K562 (cell line): ENCODE measurements around the gene C1orf198. TPM values are rescaled to one million over a fixed set of nuclear protein-coding genes. Genes with fewer than 3 reads are reported as not detected.

Source experiments
- CUX1 ChIP-seq: fragments of 200-800 bp; sonication (Bioruptor generic); IDR thresholded peaks from 2 replicates; pipeline ENCODE4 v1.6.1; 2016; ENCODE audit warnings: missing genetic modification characterization, missing compliant biosample characterization
- ERF ChIP-seq: fragments of 450-650 bp; formaldehyde crosslinking; IDR thresholded peaks from 2 replicates; pipeline ENCODE4 v1.4.0; 2020; ENCODE audit warnings: mild to moderate bottlenecking, mixed read lengths
- EWSR1 ChIP-seq: fragments of 450-650 bp; IDR thresholded peaks from 2 replicates; pipeline ENCODE4 v1.6.1; 2018; ENCODE audit warnings: borderline replicate concordance, mild to moderate bottlenecking, low read depth, moderate library complexity; ENCODE audit not compliant: partially characterized antibody
- GTF2A2 ChIP-seq: IDR thresholded peaks from 2 replicates; pipeline ENCODE4 v1.6.1; 2016; ENCODE audit warnings: mild to moderate bottlenecking, missing genetic modification characterization, missing compliant biosample characterization
- HDAC8 ChIP-seq: fragments of 450-650 bp; IDR thresholded peaks from 2 replicates; pipeline ENCODE4 v1.6.1; 2016; ENCODE audit warnings: mild to moderate bottlenecking, missing genetic modification characterization, moderate library complexity, missing compliant biosample characterization
- IRF2 ChIP-seq: sonication (generic); formaldehyde crosslinking; IDR thresholded peaks from 2 replicates; pipeline ENCODE4 v1.8.1; 2022; ENCODE audit warnings: mild to moderate bottlenecking, missing genetic modification reagents
- MXD1 ChIP-seq: fragments of 250-450 bp; sonication (Bioruptor Pico); IDR thresholded peaks from 2 replicates; pipeline ENCODE4 v1.8.0; 2021; ENCODE audit warnings: borderline replicate concordance, mild to moderate bottlenecking, moderate library complexity; ENCODE audit not compliant: poor library complexity, severe bottlenecking
- POLR2G ChIP-seq: fragments of 200-400 bp; formaldehyde crosslinking; IDR thresholded peaks from 2 replicates; pipeline ENCODE4 v1.6.1; 2017; ENCODE audit warnings: low read depth, mild to moderate bottlenecking, antibody characterized with exemption, low read length, moderate library complexity
- RBM25 ChIP-seq: fragments of 200-400 bp; formaldehyde crosslinking; IDR thresholded peaks from 2 replicates; pipeline ENCODE4 v1.6.1; 2018; ENCODE audit warnings: low read length, low read depth, moderate library complexity; ENCODE audit not compliant: severe bottlenecking
- SFPQ ChIP-seq: fragments of 200-400 bp; formaldehyde crosslinking; IDR thresholded peaks from 2 replicates; pipeline ENCODE4 v1.6.1; 2017; ENCODE audit warnings: mild to moderate bottlenecking, low read depth, low read length, moderate library complexity
- SMARCE1 ChIP-seq: fragments of 450-650 bp; IDR thresholded peaks from 2 replicates; pipeline ENCODE4 v1.7.1; 2016; ENCODE audit warnings: mild to moderate bottlenecking
- SNIP1 ChIP-seq: fragments of 450-650 bp; IDR thresholded peaks from 2 replicates; pipeline ENCODE4 v1.7.1; 2017; ENCODE audit warnings: low read depth, mild to moderate bottlenecking
- TFAM ChIP-seq: fragments of 250-450 bp; sonication (Bioruptor Pico); conservative IDR thresholded peaks from 2 replicates; pipeline ENCODE4 v1.5.0; 2021; ENCODE audit warnings: mild to moderate bottlenecking, moderate library complexity
- U2AF1 ChIP-seq: fragments of 200-400 bp; formaldehyde crosslinking; optimal IDR thresholded peaks from 2 replicates; pipeline ENCODE3; 2017; ENCODE audit warnings: mild to moderate bottlenecking, low read depth, low read length, moderate library complexity
- ZFP30 ChIP-seq: fragments of 250-450 bp; sonication (Bioruptor Pico); IDR thresholded peaks from 2 replicates; pipeline ENCODE4 v1.8.0; 2022; ENCODE audit warnings: moderate library complexity, mild to moderate bottlenecking, inconsistent platforms, borderline replicate concordance
- ZNF232 ChIP-seq: sonication (generic); formaldehyde crosslinking; IDR thresholded peaks from 2 replicates; pipeline ENCODE4 v1.8.0; 2022; ENCODE audit warnings: mild to moderate bottlenecking, missing genetic modification reagents
- ZNF263 ChIP-seq: sonication (generic); formaldehyde crosslinking; IDR thresholded peaks from 2 replicates; pipeline ENCODE4 v1.8.0; 2022; ENCODE audit warnings: mild to moderate bottlenecking, missing genetic modification reagents, borderline replicate concordance
- ZNF395 ChIP-seq: fragments of 200-800 bp; sonication (Bioruptor generic); IDR thresholded peaks from 2 replicates; pipeline ENCODE4 v1.6.1; 2017; ENCODE audit warnings: missing genetic modification characterization, missing compliant biosample characterization
- polyA plus RNA-seq, 8 experiments: library from polyadenylated mRNA; depleted of rRNA in 4 of 8; stranded (reverse) in 5 of 8; unstranded in 3 of 8; fragments of >200 nt; fragmentation: Nextera tagmentation in 2 of 8; fragmentation: Illumina TruSeq in 1 of 8; extraction: Ambion mirVana in 2 of 8; extraction: Trizol in 1 of 8; gene quantifications; 2 replicates each; pipeline versions ENCODE4 v1.2.1 to v1.2.3, GENCODE V29; 2011 to 2014; ENCODE audit warnings: inconsistent platforms in 1 of 8, missing spikeins in 1 of 8
- total RNA-seq, 7 experiments: library from RNA; depleted of rRNA in 6 of 7; stranded (reverse); fragments of >200 nt in 6 of 7; fragmentation: Illumina TruSeq in 2 of 7; extraction: Trizol in 2 of 7; gene quantifications; 2 replicates each; pipeline versions ENCODE4 v1.2.1 to v1.2.3, GENCODE V29; 2011 to 2021; ENCODE audit warnings: low replicate concordance in 1 of 7

The C1orf198 gene
- total and polyA plus RNA-seq, 9 of the 15 experiments (the other 6 are each of a cell fraction or from before 2014, with no cell fraction given), result 2.0 to 15.1 (median 10.4) TPM

GRCh38 chr1:230867903-230868735 lies at the start of gene C1orf198 (continued):
- TF ChIP-seq SFPQ (no peak), GTF2A2 (tag) (no peak), ZNF395 (CRISPR knock-in tag) (peak; percentile 36; the same call in 1 of the 2 replicates), SMARCE1 (no peak), TFAM (no peak), ZNF263 (CRISPR knock-in tag) (no peak), U2AF1 (peak; percentile 29), ERF (CRISPR knock-in tag) (no peak; the same call in 1 of the 2 replicates), IRF2 (CRISPR knock-in tag) (no peak), HDAC8 (tag) (no peak), RBM25 (no peak), SNIP1 (no peak), ZFP30 (no peak), EWSR1 (no peak), ZNF232 (CRISPR knock-in tag) (0 out of 2 replicates have a peak, but pooled peaks have one; percentile 61), MXD1 (no peak), POLR2G (peak; percentile 84), CUX1 (CRISPR knock-in tag) (no peak)
